ENCODE data around the gene SIL1. TPM values are rescaled to one million over a fixed set of nuclear protein-coding genes. Genes with fewer than 3 reads are reported as not detected.

Gene SIL1
- total RNA-seq, 1 donor from 2014 or later = 32.3 TPM

DNA sequence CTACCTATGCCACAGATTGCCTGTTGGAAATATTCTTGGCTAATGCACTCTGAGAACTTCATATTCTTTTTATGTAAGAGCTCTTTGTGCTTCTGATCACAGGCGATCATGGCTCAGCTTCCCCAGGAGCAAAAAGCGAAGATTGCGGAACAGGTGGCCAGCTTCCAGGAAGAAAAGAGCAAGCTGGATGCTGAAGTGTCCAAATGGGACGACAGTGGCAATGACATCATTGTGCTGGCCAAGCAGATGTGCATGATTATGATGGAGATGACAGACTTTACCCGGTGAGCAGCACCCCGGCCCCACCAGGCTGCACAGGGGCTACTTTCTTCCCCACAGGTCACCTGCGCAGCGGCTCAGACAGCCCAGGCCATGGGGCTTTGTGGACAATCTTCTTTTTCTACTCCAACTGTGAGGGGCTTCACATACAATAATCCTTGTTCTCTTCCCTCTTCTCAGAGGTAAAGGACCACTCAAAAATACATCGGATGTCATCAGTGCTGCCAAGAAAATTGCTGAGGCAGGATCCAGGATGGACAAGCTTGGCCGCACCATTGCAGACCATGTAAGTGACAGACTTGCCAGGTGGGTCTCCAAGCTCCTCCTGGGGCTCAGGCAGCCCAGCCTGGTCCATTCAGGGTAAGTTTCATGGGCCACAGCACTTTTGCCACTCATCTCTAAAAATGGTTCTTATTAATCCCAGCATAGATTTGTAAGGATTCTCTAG is 267.6 kb downstream of the SIL1 start:
- H3K4me3 ChIP-seq (ENCODE audit: low read depth, low read length) = no peak overlapping the region
- TF ChIP-seq, protein P1, sequence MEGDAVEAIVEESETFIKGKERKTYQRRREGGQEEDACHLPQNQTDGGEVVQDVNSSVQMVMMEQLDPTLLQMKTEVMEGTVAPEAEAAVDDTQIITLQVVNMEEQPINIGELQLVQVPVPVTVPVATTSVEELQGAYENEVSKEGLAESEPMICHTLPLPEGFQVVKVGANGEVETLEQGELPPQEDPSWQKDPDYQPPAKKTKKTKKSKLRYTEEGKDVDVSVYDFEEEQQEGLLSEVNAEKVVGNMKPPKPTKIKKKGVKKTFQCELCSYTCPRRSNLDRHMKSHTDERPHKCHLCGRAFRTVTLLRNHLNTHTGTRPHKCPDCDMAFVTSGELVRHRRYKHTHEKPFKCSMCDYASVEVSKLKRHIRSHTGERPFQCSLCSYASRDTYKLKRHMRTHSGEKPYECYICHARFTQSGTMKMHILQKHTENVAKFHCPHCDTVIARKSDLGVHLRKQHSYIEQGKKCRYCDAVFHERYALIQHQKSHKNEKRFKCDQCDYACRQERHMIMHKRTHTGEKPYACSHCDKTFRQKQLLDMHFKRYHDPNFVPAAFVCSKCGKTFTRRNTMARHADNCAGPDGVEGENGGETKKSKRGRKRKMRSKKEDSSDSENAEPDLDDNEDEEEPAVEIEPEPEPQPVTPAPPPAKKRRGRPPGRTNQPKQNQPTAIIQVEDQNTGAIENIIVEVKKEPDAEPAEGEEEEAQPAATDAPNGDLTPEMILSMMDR (conservative IDR thresholded peaks at IDR 0.05; ENCODE audit: low read depth, low read length) = no peak
- DNase-seq (ENCODE audit: low read depth) = no peak

DNA sequence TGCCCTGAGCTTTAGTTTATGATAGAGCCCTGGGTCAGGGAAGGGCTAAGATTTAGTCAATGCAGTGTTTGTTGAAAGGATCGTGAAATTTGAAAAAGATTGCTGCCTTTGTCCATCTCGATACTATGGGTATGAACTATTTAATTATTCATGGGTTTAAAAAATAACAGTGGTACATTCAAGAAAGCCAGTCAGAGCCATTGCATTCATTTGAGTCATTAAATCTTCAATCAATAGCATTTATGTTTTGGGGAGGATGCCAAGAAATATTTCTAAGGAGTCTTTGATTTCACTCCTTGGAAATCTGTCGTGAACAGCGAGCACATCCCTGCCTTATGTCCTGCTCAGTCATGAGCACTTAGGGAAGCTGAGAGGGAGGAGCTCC is 268.6 kb downstream of the SIL1 start:
- no peak overlapping the region for H3K4me3 ChIP-seq (ENCODE audit: low read depth, low read length)
- TF ChIP-seq, protein P1 (conservative IDR thresholded peaks at IDR 0.05; ENCODE audit: low read depth, low read length) = no peak
- no peak for DNase-seq (ENCODE audit: low read depth)

DNA sequence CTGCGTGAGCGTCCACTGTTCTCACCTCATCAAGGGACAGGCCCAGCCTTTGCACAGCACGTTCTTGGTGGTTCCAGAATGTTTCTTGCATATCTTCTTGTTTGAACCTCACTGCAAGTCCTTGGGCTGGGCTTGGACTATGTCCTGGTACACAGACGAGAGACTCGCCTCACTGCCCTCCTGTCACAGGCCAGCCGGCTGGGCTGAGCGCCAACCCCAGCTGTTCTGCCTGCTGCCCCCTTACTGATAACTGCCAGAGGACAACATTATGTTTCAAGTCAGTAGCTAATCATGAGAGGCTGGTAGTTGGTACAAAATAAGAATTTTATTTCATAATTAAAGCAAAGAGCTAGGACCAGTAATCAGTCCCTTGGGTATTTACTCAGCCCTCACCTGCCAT is 270.2 kb downstream of the SIL1 start:
- TF ChIP-seq, protein P1 (conservative IDR thresholded peaks at IDR 0.05; ENCODE audit: low read depth, low read length) = no peak
- H3K4me3 ChIP-seq (ENCODE audit: low read depth, low read length) = no peak overlapping the region
- DNase-seq (ENCODE audit: low read depth) = no peak

DNA sequence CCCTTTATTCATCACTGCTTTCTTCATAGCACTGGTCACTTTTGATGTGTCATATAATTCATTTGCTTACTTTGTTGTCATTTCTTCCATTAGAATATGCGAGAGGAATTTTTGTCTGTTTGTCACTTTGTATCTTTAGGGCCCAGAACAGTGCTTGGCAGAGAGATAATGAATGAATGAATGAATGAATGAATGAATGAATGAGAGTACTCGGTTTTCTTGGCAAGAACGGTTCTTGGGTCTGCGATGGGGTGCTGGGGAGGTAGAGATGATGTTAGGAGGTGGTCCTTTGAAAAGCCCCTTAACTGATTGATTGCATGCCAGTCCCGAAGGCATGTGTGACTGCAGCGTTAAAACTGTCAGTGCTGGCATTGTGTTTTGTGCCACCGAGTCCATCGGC is 270.6 kb downstream of the SIL1 start:
- no peak overlapping the region for H3K4me3 ChIP-seq (ENCODE audit: low read depth, low read length)
- no peak for DNase-seq (ENCODE audit: low read depth)
- TF ChIP-seq, protein P1 (conservative IDR thresholded peaks at IDR 0.05; ENCODE audit: low read depth, low read length) = no peak

DNA sequence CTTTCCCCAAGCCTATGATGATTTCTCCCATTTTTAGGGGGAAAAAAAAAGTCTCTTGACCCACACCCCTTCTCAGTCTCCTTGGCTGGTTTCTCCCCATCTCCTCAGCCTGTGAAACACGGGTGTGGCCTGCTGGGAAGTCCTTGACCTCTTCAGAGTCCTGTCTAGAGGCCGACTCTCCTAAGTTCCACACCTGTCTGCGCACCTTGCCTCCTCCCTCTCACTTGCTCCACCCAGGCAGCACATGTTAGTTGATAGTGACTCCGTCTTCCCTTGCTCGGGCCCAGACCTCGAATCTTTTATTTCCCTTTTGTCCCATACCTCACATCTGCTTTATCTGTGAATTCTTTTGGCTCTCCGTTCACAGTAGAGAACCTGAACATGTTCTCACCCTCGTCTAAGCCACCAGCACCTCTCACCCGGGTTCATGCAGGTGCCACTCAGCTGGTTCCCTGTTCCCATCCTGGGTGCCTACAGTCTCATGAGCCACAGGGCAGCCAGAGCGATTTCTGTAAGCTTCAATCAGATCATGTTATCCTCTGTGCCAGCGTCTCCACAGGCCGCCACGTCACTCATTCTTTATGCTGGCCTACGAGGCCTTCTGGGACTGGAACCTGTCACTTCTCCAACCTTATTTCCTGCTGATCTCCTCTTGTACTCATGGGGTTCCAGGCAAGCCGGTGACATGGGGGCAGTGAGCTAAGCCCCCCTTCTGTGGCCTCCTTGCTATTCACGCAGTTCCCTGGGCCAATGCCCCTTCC is 271.3 kb downstream of the SIL1 start:
- no peak overlapping the region for H3K4me3 ChIP-seq (ENCODE audit: low read depth, low read length)
- TF ChIP-seq, protein P1 (conservative IDR thresholded peaks at IDR 0.05; ENCODE audit: low read depth, low read length) = no peak
- DNase-seq (ENCODE audit: low read depth) = no peak

DNA sequence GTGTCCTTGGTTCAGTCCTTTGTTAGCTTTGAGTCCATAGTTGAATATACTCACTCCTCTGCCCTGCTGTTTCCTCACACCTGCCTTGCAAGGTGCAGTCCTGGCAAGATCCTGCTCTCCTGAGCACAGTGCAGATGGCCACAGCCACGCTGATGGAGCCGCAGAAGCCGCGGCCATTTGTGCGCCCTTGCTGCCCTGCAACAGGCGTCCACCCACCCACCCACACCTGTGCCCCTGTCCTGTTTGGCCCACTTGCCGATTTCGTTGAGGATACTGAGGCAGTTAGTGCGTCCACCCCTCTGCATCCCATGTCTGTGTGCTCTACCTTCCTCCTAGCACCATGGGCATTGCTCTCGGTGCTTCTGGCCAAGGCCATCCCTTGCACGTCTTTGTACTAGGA is 271.9 kb downstream of the SIL1 start:
- DNase-seq (ENCODE audit: low read depth) = no peak
- TF ChIP-seq, protein P1 (conservative IDR thresholded peaks at IDR 0.05; ENCODE audit: low read depth, low read length) = no peak
- no peak overlapping the region for H3K4me3 ChIP-seq (ENCODE audit: low read depth, low read length)

Measured in epithelial cell of proximal tubule (primary cell).